Natural killer cell (primary cell): ENCODE measurements around the gene FLII. TPM values are rescaled to one million over a fixed set of nuclear protein-coding genes. Genes with fewer than 3 reads are reported as not detected.

ENCODE experiments used
- ATAC-seq, 3 donors: fragments of 150-1000 bp in 2 of 3; fragments of 200-7000 bp in 1 of 3; cut with Tn5 transposase; 1 replicate in 1 of 3; 2 replicates in 2 of 3; pipeline ENCODE4 v1.10.0; 2021; ENCODE audit warnings: mild to moderate bottlenecking in 2 of 3, moderate library complexity in 2 of 3
- DNase-seq, 2 donors: peaks; one replicate each; pipeline versions ENCODE4 v3.0.0 to v3.0.0-alpha.2; 2013 to 2021; ENCODE audit warnings: mixed read lengths in 1 of 2
- H3K27ac ChIP-seq: one replicate; pipeline ENCODE4 v1.5.1; 2013; ENCODE audit warnings: mild to moderate bottlenecking, low read length
- H3K27me3 ChIP-seq: one replicate; pipeline ENCODE4 v1.6.1; 2013; ENCODE audit warnings: low read length; ENCODE audit not compliant: control insufficient read depth, insufficient read depth
- H3K36me3 ChIP-seq: one replicate; pipeline ENCODE4 v1.6.1; 2013; ENCODE audit warnings: low read length; ENCODE audit not compliant: control insufficient read depth, insufficient read depth
- H3K4me1 ChIP-seq: one replicate; pipeline ENCODE4 v1.6.1; 2013; ENCODE audit warnings: low read length; ENCODE audit not compliant: control insufficient read depth, insufficient read depth
- H3K4me3 ChIP-seq: one replicate; pipeline ENCODE4 v1.5.1; 2013; ENCODE audit warnings: low read length
- H3K9me3 ChIP-seq: one replicate; pipeline ENCODE4 v1.6.1; 2013; ENCODE audit warnings: low read length; ENCODE audit not compliant: control insufficient read depth, insufficient read depth
- H3K27ac Mint-ChIP-seq, 2 donors: one replicate each; pipeline ENCODE4 v1.8.0; 2022; ENCODE audit warnings: mild to moderate bottlenecking in 2 of 2, mixed read lengths in 2 of 2, moderate library complexity in 1 of 2
- H3K27me3 Mint-ChIP-seq, 2 donors: one replicate each; pipeline ENCODE4 v1.8.0; 2022; ENCODE audit warnings: low read depth in 2 of 2, mixed read lengths in 2 of 2
- H3K36me3 Mint-ChIP-seq: one replicate; pipeline ENCODE4 v1.8.0; 2022; ENCODE audit warnings: mixed read lengths
- H3K4me1 Mint-ChIP-seq, 2 donors: one replicate each; pipeline ENCODE4 v1.8.0; 2022; ENCODE audit warnings: mixed read lengths in 2 of 2
- H3K4me3 Mint-ChIP-seq: one replicate; pipeline ENCODE4 v1.8.0; 2022; ENCODE audit warnings: mild to moderate bottlenecking, moderate library complexity, mixed read lengths
- H3K9me3 Mint-ChIP-seq, 2 donors: one replicate each; pipeline ENCODE4 v1.8.0; 2022; ENCODE audit warnings: mixed read lengths in 2 of 2
- WGBS: methylation state at CpG from one replicate; pipeline ENCODE4 v1.1.7; 2013; ENCODE audit warnings: missing lambda C conversion rate; ENCODE audit not compliant: insufficient coverage; 5-methylcytosine and 5-hydroxymethylcytosine counted together
- intact Hi-C: fragments of 100-400 bp; cut with micrococcal nuclease; formaldehyde crosslinking; loops from one replicate; pipeline ENCODE4 v1.14.2; 2022
- total RNA-seq, 4 donors: library from RNA; stranded (reverse); fragments of 120-200 nt in 1 of 4; gene quantifications; one replicate each; pipeline versions ENCODE4 v1.2.3 to v1.2.4, GENCODE V29; 2013 to 2022
- TF ChIP-seq, protein P1 (sequence below): fragments of 200-600 bp; IDR thresholded peaks from one replicate; pipeline ENCODE4 v1.8.0; 2022; ENCODE audit warnings: antibody characterized with exemption

Gene FLII
- total RNA-seq, 3 donors from 2014 or later (not counting 1 experiment from before 2014, with no cell fraction given), result 286 to 342 (median 327) TPM

DNA sequence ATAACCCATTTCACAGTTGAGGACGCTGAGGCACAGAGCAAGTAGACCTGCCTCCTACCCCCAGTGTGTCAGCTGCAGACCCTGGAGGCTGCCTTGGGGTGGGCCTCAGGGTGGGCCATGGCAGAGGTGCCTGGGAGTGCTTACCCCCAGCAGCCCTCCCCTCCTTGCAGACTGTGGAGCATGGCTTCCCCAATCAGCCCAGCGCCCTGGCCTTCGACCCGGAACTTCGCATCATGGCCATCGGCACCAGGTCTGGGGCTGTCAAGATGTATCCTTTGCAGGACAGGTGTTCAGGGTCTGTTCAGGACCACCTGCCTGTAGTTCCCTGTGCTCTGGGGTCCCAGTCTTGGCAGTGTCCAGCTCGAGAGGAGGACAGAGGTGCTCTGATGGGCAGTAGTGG, 28.8 kb downstream of the FLII start:
- ATAC-seq, result no peak
- intact Hi-C loops, result no loop called here
- Mint-ChIP-seq H3K27ac (no peak overlapping the region), H3K9me3 (no peaks in the 10 kb centered on the region), H3K36me3 (no peaks in the 10 kb centered on the region), H3K4me1 (peaks cover 27 to 28% of the 10 kb centered on the region in 2 donors), H3K27me3 (no peaks in the 10 kb centered on the region), H3K4me3 (no peak overlapping the region)
- H3K36me3 ChIP-seq, result peaks cover 15% of the 10 kb centered on the region
- TF ChIP-seq, protein P1, sequence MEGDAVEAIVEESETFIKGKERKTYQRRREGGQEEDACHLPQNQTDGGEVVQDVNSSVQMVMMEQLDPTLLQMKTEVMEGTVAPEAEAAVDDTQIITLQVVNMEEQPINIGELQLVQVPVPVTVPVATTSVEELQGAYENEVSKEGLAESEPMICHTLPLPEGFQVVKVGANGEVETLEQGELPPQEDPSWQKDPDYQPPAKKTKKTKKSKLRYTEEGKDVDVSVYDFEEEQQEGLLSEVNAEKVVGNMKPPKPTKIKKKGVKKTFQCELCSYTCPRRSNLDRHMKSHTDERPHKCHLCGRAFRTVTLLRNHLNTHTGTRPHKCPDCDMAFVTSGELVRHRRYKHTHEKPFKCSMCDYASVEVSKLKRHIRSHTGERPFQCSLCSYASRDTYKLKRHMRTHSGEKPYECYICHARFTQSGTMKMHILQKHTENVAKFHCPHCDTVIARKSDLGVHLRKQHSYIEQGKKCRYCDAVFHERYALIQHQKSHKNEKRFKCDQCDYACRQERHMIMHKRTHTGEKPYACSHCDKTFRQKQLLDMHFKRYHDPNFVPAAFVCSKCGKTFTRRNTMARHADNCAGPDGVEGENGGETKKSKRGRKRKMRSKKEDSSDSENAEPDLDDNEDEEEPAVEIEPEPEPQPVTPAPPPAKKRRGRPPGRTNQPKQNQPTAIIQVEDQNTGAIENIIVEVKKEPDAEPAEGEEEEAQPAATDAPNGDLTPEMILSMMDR, result no peak
- H3K4me1 ChIP-seq, result peaks cover 18% of the 10 kb centered on the region
- no peak overlapping the region for H3K4me3 ChIP-seq
- no peaks in the 10 kb centered on the region for H3K9me3 ChIP-seq
- no peaks in the 10 kb centered on the region for H3K27me3 ChIP-seq
- no peak overlapping the region for H3K27ac ChIP-seq
- DNase-seq, result no peak
- WGBS, result 95% methylated on average over 7 of the region's 7 CpGs

DNA sequence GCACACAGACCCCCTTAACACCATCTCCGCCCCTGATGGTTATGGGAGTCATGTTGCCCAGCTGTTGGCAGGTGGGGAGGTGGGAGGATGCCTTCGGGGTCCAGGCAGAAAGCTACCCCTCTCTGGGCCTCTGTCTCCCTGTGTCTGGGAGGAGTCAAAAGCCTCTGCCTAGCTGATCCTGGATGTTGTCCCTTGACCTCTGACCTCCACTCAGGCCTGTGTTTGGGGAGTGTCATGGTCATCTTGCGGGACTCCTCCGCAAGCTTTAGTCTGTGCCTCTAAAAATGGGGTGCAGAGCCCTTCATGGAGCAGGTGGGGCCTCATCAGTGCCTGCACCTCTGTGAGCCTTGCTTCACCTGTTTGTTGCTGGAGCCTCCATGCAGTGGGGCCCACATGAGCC, 29.3 kb downstream of the FLII start:
- DNase-seq, result no peak
- no peak overlapping the region for H3K27ac Mint-ChIP-seq
- WGBS, result 97% methylated on average over 3 of the region's 4 CpGs
- H3K27me3 Mint-ChIP-seq, result no peaks in the 10 kb centered on the region
- H3K36me3 ChIP-seq, result peaks cover 10% of the 10 kb centered on the region
- H3K9me3 Mint-ChIP-seq, result no peaks in the 10 kb centered on the region
- H3K27ac ChIP-seq, result no peak overlapping the region
- no peak for ATAC-seq
- TF ChIP-seq, protein P1, result no peak
- H3K4me3 Mint-ChIP-seq, result no peak overlapping the region
- no peaks in the 10 kb centered on the region for H3K36me3 Mint-ChIP-seq
- no peaks in the 10 kb centered on the region for H3K9me3 ChIP-seq
- intact Hi-C loops, result no loop called here
- peaks cover 19% of the 10 kb centered on the region for H3K4me1 ChIP-seq
- no peak overlapping the region for H3K4me3 ChIP-seq
- peaks cover 27 to 28% of the 10 kb centered on the region in 2 donors for H3K4me1 Mint-ChIP-seq
- no peaks in the 10 kb centered on the region for H3K27me3 ChIP-seq

DNA sequence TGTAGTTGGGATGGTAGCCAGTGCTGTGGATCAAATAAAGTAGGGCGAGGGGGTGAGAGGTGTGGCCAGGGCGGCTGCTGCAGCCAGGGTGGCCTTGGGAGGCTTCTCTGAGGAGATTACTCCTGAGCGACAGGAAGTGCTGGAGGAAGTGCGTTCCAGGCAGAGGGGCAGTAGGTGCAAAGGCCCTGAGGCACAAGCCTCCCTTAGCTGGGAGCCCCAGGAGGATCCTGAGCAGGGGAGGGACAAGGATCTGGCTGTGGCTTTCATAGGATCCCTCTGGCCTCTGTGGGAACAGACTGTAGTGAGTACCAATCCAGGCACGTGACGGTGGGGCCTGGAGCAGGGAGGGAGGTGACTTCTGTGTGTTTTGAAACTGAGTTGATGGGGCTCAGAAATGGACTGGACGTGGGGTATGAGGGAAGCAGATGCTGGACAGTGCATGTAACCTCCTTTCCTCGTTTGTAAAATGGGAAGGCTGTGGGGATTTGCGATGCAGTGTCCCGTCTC, 30.3 kb downstream of the FLII start:
- Histone ChIP-seq H3K27ac (no peak overlapping the region), H3K9me3 (no peaks in the 10 kb centered on the region), H3K4me1 (peaks cover 19% of the 10 kb centered on the region), H3K27me3 (no peaks in the 10 kb centered on the region), H3K4me3 (no peak overlapping the region), H3K36me3 (peaks cover 3% of the 10 kb centered on the region)
- Mint-ChIP-seq H3K27ac (peak overlapping the region in 1 of 2 donors; percentile 59), H3K4me1 (peaks cover 27 to 28% of the 10 kb centered on the region in 2 donors), H3K36me3 (no peaks in the 10 kb centered on the region), H3K4me3 (peak overlapping the region; percentile 21), H3K27me3 (no peaks in the 10 kb centered on the region), H3K9me3 (no peaks in the 10 kb centered on the region)
- intact Hi-C loops, result no loop called here
- WGBS, result 93% methylated on average over 10 of the region's 10 CpGs
- DNase-seq, result no peak
- TF ChIP-seq, protein P1, result no peak
- ATAC-seq, result no peak

DNA sequence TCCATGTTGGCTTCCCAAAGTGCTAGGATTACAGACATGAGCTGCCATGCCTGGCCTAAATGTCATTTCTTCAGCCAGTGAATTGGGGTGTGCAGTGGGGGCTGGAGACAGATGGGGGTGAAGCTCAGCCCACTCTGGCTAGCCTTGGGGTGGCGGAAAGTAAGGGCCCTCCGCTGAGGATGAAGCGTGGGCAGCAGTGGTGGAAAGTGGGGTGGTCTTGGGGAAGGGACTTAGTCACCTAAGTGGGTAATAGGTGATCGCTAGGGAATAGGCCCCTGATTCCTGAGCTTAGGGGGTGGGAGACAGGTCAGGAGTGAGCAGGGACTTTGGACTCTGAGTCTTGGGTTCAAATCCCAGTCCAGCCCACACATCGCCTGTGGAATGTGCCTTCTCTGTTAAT, 30.9 kb downstream of the FLII start:
- no peak for ATAC-seq
- Histone ChIP-seq H3K27ac (no peak overlapping the region), H3K27me3 (no peaks in the 10 kb centered on the region), H3K4me3 (no peak overlapping the region), H3K36me3 (peaks cover 3% of the 10 kb centered on the region), H3K9me3 (no peaks in the 10 kb centered on the region), H3K4me1 (peaks cover 19% of the 10 kb centered on the region)
- intact Hi-C loops, result no loop called here
- no peak for DNase-seq
- peaks cover 27 to 28% of the 10 kb centered on the region in 2 donors for H3K4me1 Mint-ChIP-seq
- 96% methylated on average over 5 of the region's 5 CpGs for WGBS
- H3K27ac Mint-ChIP-seq, result no peak overlapping the region
- TF ChIP-seq, protein P1, result no peak
- no peak overlapping the region for H3K4me3 Mint-ChIP-seq
- H3K9me3 Mint-ChIP-seq, result no peaks in the 10 kb centered on the region
- H3K27me3 Mint-ChIP-seq, result no peaks in the 10 kb centered on the region
- H3K36me3 Mint-ChIP-seq, result no peaks in the 10 kb centered on the region
